Activated CD4-positive, alpha-beta memory T cell treated with anti-CD3 and anti-CD28 coated beads, Interleukin-2, amount 10 ng/mL, durations not matched to agents 7 days and 5 days (primary cell): Measurements from ENCODE around the gene EPHB2. TPM values are rescaled to one million over a fixed set of nuclear protein-coding genes. Genes with fewer than 3 reads are reported as not detected.

ENCODE experiments used
- CTCF ChIA-PET: fragments of 350-600 bp; sonication (Branson Sonifier 250); formaldehyde crosslinking; loops from one replicate; lab custom pipeline; 2021; ENCODE audit warnings: antibody characterized with exemption, inconsistent platforms; lab: Charles Lee
- POLR2A ChIA-PET: fragments of 350-600 bp; sonication (Branson Sonifier 250); formaldehyde crosslinking; loops from one replicate; lab custom pipeline; 2021; ENCODE audit warnings: antibody characterized with exemption; lab: Charles Lee
- DNase-seq: peaks from one replicate; pipeline ENCODE4 v3.0.0-alpha.2; 2020
- H3K27ac Mint-ChIP-seq: one replicate; pipeline ENCODE4 v1.8.0; 2021; ENCODE audit warnings: mild to moderate bottlenecking, mixed read lengths
- H3K27me3 Mint-ChIP-seq: one replicate; pipeline ENCODE4 v1.8.0; 2021; ENCODE audit warnings: mixed read lengths
- H3K36me3 Mint-ChIP-seq: one replicate; pipeline ENCODE4 v1.8.0; 2021; ENCODE audit warnings: low read depth, mixed read lengths
- H3K4me1 Mint-ChIP-seq: one replicate; pipeline ENCODE4 v1.8.0; 2021; ENCODE audit warnings: mixed read lengths
- H3K4me3 Mint-ChIP-seq: one replicate; pipeline ENCODE4 v1.8.0; 2021; ENCODE audit warnings: mild to moderate bottlenecking, mixed read lengths
- H3K9me3 Mint-ChIP-seq: one replicate; pipeline ENCODE4 v1.8.0; 2021; ENCODE audit warnings: mixed read lengths
- total RNA-seq, 2 experiments: library from RNA; stranded (reverse); gene quantifications; one replicate each; pipeline ENCODE4 v1.2.3, GENCODE V29; 2021

Gene EPHB2
- total RNA-seq, 2 experiments from 2014 or later: not detected

- Mint-ChIP-seq H3K36me3 (no peaks in the 10 kb centered on the region), H3K27ac (no peak overlapping the region), H3K9me3 (no peaks in the 10 kb centered on the region), H3K27me3 (peaks cover 6% of the 10 kb centered on the region), H3K4me3 (no peak overlapping the region), H3K4me1 (no peaks in the 10 kb centered on the region)
- ChIA-PET CTCF (no interaction called here), POLR2A (no interaction called here)
- DNase-seq: no peak
Observed at GRCh38 chr1:22799971-22800370, 89.3 kb downstream of the EPHB2 start.

GRCh38 chr1:22800629-22801028 lies 90.0 kb downstream of the EPHB2 start:
- ChIA-PET CTCF (no interaction called here), POLR2A (no interaction called here)
- Mint-ChIP-seq H3K9me3 (no peaks in the 10 kb centered on the region), H3K27ac (no peak overlapping the region), H3K36me3 (no peaks in the 10 kb centered on the region), H3K27me3 (peaks cover 6% of the 10 kb centered on the region), H3K4me1 (no peaks in the 10 kb centered on the region), H3K4me3 (no peak overlapping the region)
- DNase-seq: no peak

- Mint-ChIP-seq H3K4me3 (no peak overlapping the region), H3K4me1 (no peaks in the 10 kb centered on the region), H3K36me3 (no peaks in the 10 kb centered on the region), H3K27me3 (peaks cover 6% of the 10 kb centered on the region), H3K9me3 (no peaks in the 10 kb centered on the region), H3K27ac (no peak overlapping the region)
- POLR2A ChIA-PET: no interaction called here
- CTCF ChIA-PET: no interaction called here
- no peak for DNase-seq
Observed at GRCh38 chr1:22801347-22801746, 90.7 kb downstream of the EPHB2 start.

- Mint-ChIP-seq H3K27ac (no peak overlapping the region), H3K4me1 (no peaks in the 10 kb centered on the region), H3K27me3 (peaks cover 6% of the 10 kb centered on the region), H3K9me3 (no peaks in the 10 kb centered on the region), H3K36me3 (no peaks in the 10 kb centered on the region), H3K4me3 (no peak overlapping the region)
- POLR2A ChIA-PET: no interaction called here
- CTCF ChIA-PET: no interaction called here
- no peak for DNase-seq
Observed at GRCh38 chr1:22801761-22802160, 91.1 kb downstream of the EPHB2 start.

GRCh38 chr1:22803833-22804232 lies 93.2 kb downstream of the EPHB2 start:
- Mint-ChIP-seq H3K9me3 (no peaks in the 10 kb centered on the region), H3K27me3 (no peaks in the 10 kb centered on the region), H3K4me3 (no peak overlapping the region), H3K27ac (no peak overlapping the region), H3K36me3 (no peaks in the 10 kb centered on the region), H3K4me1 (no peaks in the 10 kb centered on the region)
- CTCF ChIA-PET: no interaction called here
- DNase-seq: no peak
- POLR2A ChIA-PET: no interaction called here

- CTCF ChIA-PET: no interaction called here
Observed at GRCh38 chr1:22804406-22804805, 93.8 kb downstream of the EPHB2 start.

GRCh38 chr1:22804969-22805671 lies 94.5 kb downstream of the EPHB2 start:
- Mint-ChIP-seq H3K27me3 (no peaks in the 10 kb centered on the region), H3K36me3 (no peaks in the 10 kb centered on the region), H3K4me3 (no peak overlapping the region), H3K27ac (no peak overlapping the region), H3K4me1 (no peaks in the 10 kb centered on the region), H3K9me3 (no peaks in the 10 kb centered on the region)
- CTCF ChIA-PET: no interaction called here
- POLR2A ChIA-PET: no interaction called here
- no peak for DNase-seq

More at GRCh38 chr1:22804406-22804805, 93.8 kb downstream of the EPHB2 start:
- Mint-ChIP-seq H3K4me3 (no peak overlapping the region), H3K4me1 (no peaks in the 10 kb centered on the region), H3K36me3 (no peaks in the 10 kb centered on the region), H3K9me3 (no peaks in the 10 kb centered on the region), H3K27ac (no peak overlapping the region), H3K27me3 (no peaks in the 10 kb centered on the region)
- POLR2A ChIA-PET: no interaction called here
- no peak for DNase-seq

GRCh38 chr1:22805672-22806038 lies 95.0 kb downstream of the EPHB2 start:
- H3K4me1 Mint-ChIP-seq: no peaks in the 10 kb centered on the region
- no peak for DNase-seq
- H3K4me3 Mint-ChIP-seq: no peak overlapping the region
- no peaks in the 10 kb centered on the region for H3K27me3 Mint-ChIP-seq
- H3K9me3 Mint-ChIP-seq: no peaks in the 10 kb centered on the region
- H3K27ac Mint-ChIP-seq: no peak overlapping the region
- ChIA-PET CTCF (no interaction called here), POLR2A (no interaction called here)
- H3K36me3 Mint-ChIP-seq: no peaks in the 10 kb centered on the region

GRCh38 chr1:22806584-22806983 lies 95.9 kb downstream of the EPHB2 start:
- Mint-ChIP-seq H3K9me3 (no peaks in the 10 kb centered on the region), H3K27ac (no peak overlapping the region), H3K36me3 (no peaks in the 10 kb centered on the region), H3K27me3 (no peaks in the 10 kb centered on the region), H3K4me1 (no peaks in the 10 kb centered on the region), H3K4me3 (no peak overlapping the region)
- ChIA-PET POLR2A (no interaction called here), CTCF (no interaction called here)
- no peak for DNase-seq

- no peaks in the 10 kb centered on the region for H3K27me3 Mint-ChIP-seq
Observed at GRCh38 chr1:22807340-22807739, 96.7 kb downstream of the EPHB2 start.

GRCh38 chr1:22808186-22808675 lies 97.6 kb downstream of the EPHB2 start:
- DNase-seq: no peak
- no peak overlapping the region for H3K27ac Mint-ChIP-seq
- no peaks in the 10 kb centered on the region for H3K9me3 Mint-ChIP-seq
- H3K36me3 Mint-ChIP-seq: no peaks in the 10 kb centered on the region
- POLR2A ChIA-PET: no interaction called here
- no peak overlapping the region for H3K4me3 Mint-ChIP-seq
- H3K27me3 Mint-ChIP-seq: no peaks in the 10 kb centered on the region
- no peaks in the 10 kb centered on the region for H3K4me1 Mint-ChIP-seq
- CTCF ChIA-PET: no interaction called here

More at GRCh38 chr1:22807340-22807739, 96.7 kb downstream of the EPHB2 start:
- ChIA-PET POLR2A (no interaction called here), CTCF (no interaction called here)
- H3K4me1 Mint-ChIP-seq: no peaks in the 10 kb centered on the region
- no peak overlapping the region for H3K27ac Mint-ChIP-seq
- no peak for DNase-seq
- H3K9me3 Mint-ChIP-seq: no peaks in the 10 kb centered on the region
- no peak overlapping the region for H3K4me3 Mint-ChIP-seq
- H3K36me3 Mint-ChIP-seq: no peaks in the 10 kb centered on the region

- no peak for DNase-seq
- Mint-ChIP-seq H3K27me3 (no peaks in the 10 kb centered on the region), H3K27ac (no peak overlapping the region), H3K4me1 (no peaks in the 10 kb centered on the region), H3K4me3 (no peak overlapping the region), H3K36me3 (no peaks in the 10 kb centered on the region), H3K9me3 (no peaks in the 10 kb centered on the region)
- ChIA-PET POLR2A (no interaction called here), CTCF (no interaction called here)
Observed at GRCh38 chr1:22808676-22809483, 98.2 kb downstream of the EPHB2 start.

- no peak for DNase-seq
- H3K4me1 Mint-ChIP-seq: no peaks in the 10 kb centered on the region
- H3K27ac Mint-ChIP-seq: no peak overlapping the region
- POLR2A ChIA-PET: no interaction called here
- no peaks in the 10 kb centered on the region for H3K9me3 Mint-ChIP-seq
- no peaks in the 10 kb centered on the region for H3K36me3 Mint-ChIP-seq
- CTCF ChIA-PET: no interaction called here
- H3K27me3 Mint-ChIP-seq: no peaks in the 10 kb centered on the region
- no peak overlapping the region for H3K4me3 Mint-ChIP-seq
Observed at GRCh38 chr1:22809783-22810182, 99.1 kb downstream of the EPHB2 start.
